Activated CD4-positive, alpha-beta T cell treated with anti-CD3 and anti-CD28 coated beads for 36 hours (primary cell): ENCODE measurements around the gene TIMM10B. TPM values are rescaled to one million over a fixed set of nuclear protein-coding genes. Genes with fewer than 3 reads are reported as not detected.
A peak's percentile ranks its signal among the peaks of the same experiment; 100 is the strongest.

Experiments
- ATAC-seq: fragments of 200-7000 bp; cut with Tn5 transposase; one replicate; pipeline ENCODE4 v1.10.0; 2021; ENCODE audit warnings: mild to moderate bottlenecking, moderate library complexity
- CTCF ChIA-PET: fragments of 350-600 bp; sonication (Branson Sonifier 250); formaldehyde crosslinking; loops from one replicate; lab custom pipeline; 2021; ENCODE audit warnings: antibody characterized with exemption; lab: Charles Lee
- POLR2A ChIA-PET: fragments of 350-600 bp; sonication (Branson Sonifier 250); formaldehyde crosslinking; loops from one replicate; lab custom pipeline; 2021; ENCODE audit warnings: antibody characterized with exemption, inconsistent platforms; lab: Charles Lee
- DNase-seq: peaks from one replicate; pipeline ENCODE4 v3.0.0-alpha.2; 2020
- H3K27ac Mint-ChIP-seq: one replicate; pipeline ENCODE4 v1.8.0; 2021; ENCODE audit warnings: mixed read lengths
- H3K27me3 Mint-ChIP-seq: one replicate; pipeline ENCODE4 v1.8.0; 2021; ENCODE audit warnings: mixed read lengths
- H3K36me3 Mint-ChIP-seq: one replicate; pipeline ENCODE4 v1.8.0; 2021; ENCODE audit warnings: low read depth, mixed read lengths
- H3K4me1 Mint-ChIP-seq: one replicate; pipeline ENCODE4 v1.8.0; 2021; ENCODE audit warnings: mixed read lengths
- H3K4me3 Mint-ChIP-seq: one replicate; pipeline ENCODE4 v1.8.0; 2021; ENCODE audit warnings: mild to moderate bottlenecking, moderate library complexity, mixed read lengths
- H3K9me3 Mint-ChIP-seq: one replicate; pipeline ENCODE4 v1.8.0; 2021; ENCODE audit warnings: low read depth, mixed read lengths
- intact Hi-C, 2 experiments: fragments of 100-400 bp; cut with DNase I in 1 of 2; cut with micrococcal nuclease in 1 of 2; formaldehyde crosslinking; loops; one replicate each; pipeline versions ENCODE4 v1.14.2 to v1.15.1; 2022 to 2024; cut with DNase I, micrococcal nuclease
- total RNA-seq, 2 experiments: library from RNA; stranded (reverse); gene quantifications; one replicate each; pipeline ENCODE4 v1.2.3, GENCODE V29; 2021

The TIMM10B gene
- total RNA-seq, 2 experiments from 2014 or later = 27.1 to 39.2 TPM

- POLR2A ChIA-PET = no interaction called here
Measured at GRCh38 chr11:6448574-6448973, 32.7 kb upstream of the TIMM10B start.

GRCh38 chr11:6452219-6452618 lies 29.1 kb upstream of the TIMM10B start:
- DNase-seq = no peak
- H3K27me3 Mint-ChIP-seq = no peaks in the 10 kb centered on the region
- H3K36me3 Mint-ChIP-seq = peaks cover 2% of the 10 kb centered on the region
- no peak for ATAC-seq
- POLR2A ChIA-PET = no interaction called here
- no peak overlapping the region for H3K27ac Mint-ChIP-seq
- H3K4me1 Mint-ChIP-seq = no peaks in the 10 kb centered on the region
- CTCF ChIA-PET = interaction anchor here (1.1 to 4.7 kb wide), 3 partner anchors 9 to 73 kb away, joined by 3 to 35 read pairs (median 8); no protein-coding TSS in a partner anchor
- H3K4me3 Mint-ChIP-seq = no peak overlapping the region
- H3K9me3 Mint-ChIP-seq = no peaks in the 10 kb centered on the region
- intact Hi-C loops = no loop called here

More at GRCh38 chr11:6448574-6448973, 32.7 kb upstream of the TIMM10B start:
- CTCF ChIA-PET = interaction anchor here (0.5 to 11.8 kb wide), 5 partner anchors 16 to 297 kb away, joined by 3 to 536 read pairs (median 3); partner anchors contain the start of gene MRPL17
- ATAC-seq (no peak), DNase-seq (no peak)
- H3K4me1 Mint-ChIP-seq = no peaks in the 10 kb centered on the region
- intact Hi-C loops = no loop called here
- H3K27ac Mint-ChIP-seq = no peak overlapping the region
- no peaks in the 10 kb centered on the region for H3K9me3 Mint-ChIP-seq
- no peaks in the 10 kb centered on the region for H3K36me3 Mint-ChIP-seq
- H3K27me3 Mint-ChIP-seq = no peaks in the 10 kb centered on the region
- H3K4me3 Mint-ChIP-seq = no peak overlapping the region

GRCh38 chr11:6453152-6453551 lies 28.1 kb upstream of the TIMM10B start:
- intact Hi-C loops = no loop called here
- Mint-ChIP-seq H3K27ac (no peak overlapping the region), H3K4me3 (no peak overlapping the region), H3K9me3 (no peaks in the 10 kb centered on the region), H3K27me3 (no peaks in the 10 kb centered on the region), H3K36me3 (peaks cover 2% of the 10 kb centered on the region), H3K4me1 (no peaks in the 10 kb centered on the region)
- ChIA-PET CTCF (interaction anchor here (0.6 to 4.7 kb wide), 7 partner anchors 10 to 202 kb away, joined by 3 to 35 read pairs (median 3); partner anchors contain the start of gene TAF10), POLR2A (no interaction called here)
- ATAC-seq (no peak), DNase-seq (no peak)

- H3K9me3 Mint-ChIP-seq = no peaks in the 10 kb centered on the region
- H3K36me3 Mint-ChIP-seq = peaks cover 2% of the 10 kb centered on the region
- DNase-seq = no peak
- no peak for ATAC-seq
- H3K4me1 Mint-ChIP-seq = no peaks in the 10 kb centered on the region
- no peak overlapping the region for H3K4me3 Mint-ChIP-seq
- no peak overlapping the region for H3K27ac Mint-ChIP-seq
- ChIA-PET CTCF (interaction anchor here (0.5 to 2.6 kb wide), 8 partner anchors 11 to 91 kb away, joined by 3 to 17 read pairs (median 4); partner anchors contain the start of gene HPX), POLR2A (no interaction called here)
- intact Hi-C loops = no loop called here
- no peaks in the 10 kb centered on the region for H3K27me3 Mint-ChIP-seq
Measured at GRCh38 chr11:6455070-6455469, 26.2 kb upstream of the TIMM10B start.

- ATAC-seq = no peak
- DNase-seq = no peak
- H3K4me1 Mint-ChIP-seq = no peaks in the 10 kb centered on the region
- no peak overlapping the region for H3K4me3 Mint-ChIP-seq
- intact Hi-C loops = no loop called here
- H3K36me3 Mint-ChIP-seq = peaks cover 2% of the 10 kb centered on the region
- H3K27me3 Mint-ChIP-seq = no peaks in the 10 kb centered on the region
- no peaks in the 10 kb centered on the region for H3K9me3 Mint-ChIP-seq
- POLR2A ChIA-PET = no interaction called here
- H3K27ac Mint-ChIP-seq = no peak overlapping the region
- CTCF ChIA-PET = interaction anchor here (2.3 to 2.6 kb wide), 2 partner anchors 14 to 77 kb away, joined by 10 to 17 read pairs; no protein-coding TSS in a partner anchor
Measured at GRCh38 chr11:6456361-6457073, 24.8 kb upstream of the TIMM10B start.

- Mint-ChIP-seq H3K4me1 (no peaks in the 10 kb centered on the region), H3K27ac (no peak overlapping the region), H3K27me3 (no peaks in the 10 kb centered on the region), H3K4me3 (no peak overlapping the region), H3K9me3 (no peaks in the 10 kb centered on the region), H3K36me3 (peaks cover 2% of the 10 kb centered on the region)
- POLR2A ChIA-PET = no interaction called here
- no peak for DNase-seq
- CTCF ChIA-PET = no interaction called here
- ATAC-seq = no peak
- intact Hi-C loops = no loop called here
Measured at GRCh38 chr11:6457581-6458320, 23.6 kb upstream of the TIMM10B start.

- Mint-ChIP-seq H3K9me3 (no peaks in the 10 kb centered on the region), H3K4me3 (no peak overlapping the region)
- POLR2A ChIA-PET = no interaction called here
Measured at GRCh38 chr11:6458352-6459098, 22.8 kb upstream of the TIMM10B start.

GRCh38 chr11:6459099-6459450 lies 22.2 kb upstream of the TIMM10B start:
- Mint-ChIP-seq H3K27ac (no peak overlapping the region), H3K4me3 (no peak overlapping the region), H3K27me3 (no peaks in the 10 kb centered on the region), H3K9me3 (no peaks in the 10 kb centered on the region), H3K4me1 (no peaks in the 10 kb centered on the region), H3K36me3 (peaks cover 2% of the 10 kb centered on the region)
- ATAC-seq = no peak
- POLR2A ChIA-PET = no interaction called here
- DNase-seq = no peak
- intact Hi-C loops = no loop called here
- CTCF ChIA-PET = interaction anchor here (1.0 to 3.6 kb wide), 4 partner anchors 14 to 80 kb away, joined by 3 to 18 read pairs (median 6); partner anchors contain the start of genes HPX and TRIM3

More at GRCh38 chr11:6458352-6459098, 22.8 kb upstream of the TIMM10B start:
- ATAC-seq (no peak), DNase-seq (no peak)
- Mint-ChIP-seq H3K36me3 (peaks cover 2% of the 10 kb centered on the region), H3K27me3 (no peaks in the 10 kb centered on the region), H3K4me1 (no peaks in the 10 kb centered on the region), H3K27ac (no peak overlapping the region)
- CTCF ChIA-PET = interaction anchor here (3.6 kb wide), 1 partner anchor 15 kb away, joined by 18 read pairs; no protein-coding TSS in a partner anchor
- intact Hi-C loops = no loop called here

- H3K36me3 Mint-ChIP-seq = peaks cover 2% of the 10 kb centered on the region
- H3K4me1 Mint-ChIP-seq = peaks cover 12% of the 10 kb centered on the region
- CTCF ChIA-PET = interaction anchor here (0.6 to 1.5 kb wide), 5 partner anchors 26 to 217 kb away, joined by 3 to 6 read pairs (median 4); no protein-coding TSS in a partner anchor
- H3K4me3 Mint-ChIP-seq = no peak overlapping the region
- ATAC-seq (peak; percentile 54), DNase-seq (peak; percentile 43)
- POLR2A ChIA-PET = no interaction called here
- intact Hi-C loops = no loop called here
- no peaks in the 10 kb centered on the region for H3K9me3 Mint-ChIP-seq
- peaks cover 3% of the 10 kb centered on the region for H3K27me3 Mint-ChIP-seq
- no peak overlapping the region for H3K27ac Mint-ChIP-seq
Measured at GRCh38 chr11:6468712-6469495, 12.4 kb upstream of the TIMM10B start.

GRCh38 chr11:6469599-6469998 lies 11.7 kb upstream of the TIMM10B start:
- H3K27me3 Mint-ChIP-seq = peaks cover 3% of the 10 kb centered on the region
- POLR2A ChIA-PET = no interaction called here
- no peaks in the 10 kb centered on the region for H3K9me3 Mint-ChIP-seq
- H3K27ac Mint-ChIP-seq = no peak overlapping the region
- intact Hi-C loops = no loop called here
- no peak for DNase-seq
- peaks cover 2% of the 10 kb centered on the region for H3K36me3 Mint-ChIP-seq
- H3K4me1 Mint-ChIP-seq = peaks cover 12% of the 10 kb centered on the region
- no peak overlapping the region for H3K4me3 Mint-ChIP-seq
- ATAC-seq = no peak
- CTCF ChIA-PET = interaction anchor here (1.0 to 1.5 kb wide), 3 partner anchors 26 to 91 kb away, joined by 3 to 4 read pairs (median 4); no protein-coding TSS in a partner anchor
